NCI-H128 (cell line): ENCODE measurements around the gene ARL15.

Experiments used
- DNase-seq: peaks from one replicate; lab custom pipeline; 2025; ENCODE audit not compliant: unreplicated experiment; lab: John Stamatoyannopoulos, UW

The ARL15 gene

DNA sequence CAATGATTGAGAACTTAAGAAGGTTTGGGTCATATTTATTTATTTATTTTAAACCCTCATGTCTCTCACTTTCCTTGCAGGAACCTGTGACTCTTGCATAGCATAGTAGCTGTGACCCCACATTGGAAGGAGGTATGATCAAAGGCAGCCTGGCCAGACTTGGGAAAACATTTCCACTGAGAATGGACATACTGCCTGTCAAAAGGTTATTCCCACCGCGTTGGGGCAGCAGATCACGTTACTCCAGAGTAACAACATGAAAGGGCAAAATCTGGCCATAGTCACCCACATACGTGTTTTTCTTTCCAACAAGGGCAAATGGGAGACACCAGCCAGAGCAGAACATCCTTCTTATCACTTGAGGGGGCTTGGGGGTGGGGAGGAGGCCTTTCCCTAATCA lies 95.7 kb downstream of the ARL15 start:
- no peak for DNase-seq

DNA sequence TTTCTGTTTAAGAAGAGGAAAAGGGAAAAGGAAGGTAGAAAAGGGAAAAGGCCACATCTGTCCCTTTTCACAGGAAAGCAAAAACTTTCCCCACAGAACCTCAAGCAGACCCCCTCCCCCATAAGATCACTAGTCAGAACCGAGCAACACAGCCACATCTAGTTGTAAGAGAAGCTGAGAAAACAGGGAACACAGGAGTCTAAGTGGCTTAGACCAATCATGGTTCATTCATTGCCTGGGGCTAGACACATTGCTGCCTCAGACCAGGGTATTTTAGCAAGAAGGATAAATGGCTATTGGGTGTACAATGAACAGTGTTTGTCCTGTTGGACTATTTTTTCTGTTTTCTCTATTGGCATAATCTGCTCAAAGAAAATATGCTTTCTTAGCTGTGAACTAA lies 98.0 kb downstream of the ARL15 start:
- DNase-seq = no peak

DNA sequence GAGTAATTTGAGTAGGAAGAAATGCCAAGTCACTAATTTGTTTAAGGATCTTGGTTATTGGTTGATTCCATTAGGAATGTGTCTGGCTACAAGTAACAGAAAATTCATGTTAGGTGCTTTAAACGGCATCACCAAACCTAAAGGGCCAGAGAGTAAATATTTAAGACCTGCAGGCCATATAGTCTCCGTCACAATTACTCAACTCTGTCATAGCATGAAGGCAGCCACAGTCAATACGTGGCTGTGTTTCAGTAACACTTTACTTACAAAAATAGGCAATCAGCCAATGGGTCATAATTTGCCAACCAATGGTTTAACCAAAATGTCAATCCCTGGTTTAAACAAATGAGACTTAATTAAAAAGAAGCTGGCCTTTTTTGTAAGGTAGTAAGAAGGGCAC lies 98.5 kb downstream of the ARL15 start:
- DNase-seq = no peak

DNA sequence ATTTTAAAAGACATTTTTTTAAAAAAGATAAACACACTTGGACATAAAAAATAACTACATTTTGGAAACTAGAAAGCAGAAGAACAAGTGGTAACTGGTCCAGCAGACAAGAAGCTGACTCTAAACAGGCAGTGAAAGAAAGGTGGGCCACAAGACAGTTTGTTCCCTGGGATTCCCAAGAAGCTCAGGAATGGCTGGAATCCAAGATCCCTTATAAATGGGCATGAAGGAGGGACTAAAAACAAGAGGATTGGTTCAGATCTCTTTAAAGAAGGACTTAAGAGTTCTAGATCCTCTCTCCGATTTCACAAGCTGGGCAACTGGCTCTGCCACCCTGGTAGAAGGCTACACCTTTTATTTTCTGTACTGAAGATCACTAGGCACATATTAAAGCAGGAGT lies 102.8 kb downstream of the ARL15 start:
- DNase-seq = no peak

DNA sequence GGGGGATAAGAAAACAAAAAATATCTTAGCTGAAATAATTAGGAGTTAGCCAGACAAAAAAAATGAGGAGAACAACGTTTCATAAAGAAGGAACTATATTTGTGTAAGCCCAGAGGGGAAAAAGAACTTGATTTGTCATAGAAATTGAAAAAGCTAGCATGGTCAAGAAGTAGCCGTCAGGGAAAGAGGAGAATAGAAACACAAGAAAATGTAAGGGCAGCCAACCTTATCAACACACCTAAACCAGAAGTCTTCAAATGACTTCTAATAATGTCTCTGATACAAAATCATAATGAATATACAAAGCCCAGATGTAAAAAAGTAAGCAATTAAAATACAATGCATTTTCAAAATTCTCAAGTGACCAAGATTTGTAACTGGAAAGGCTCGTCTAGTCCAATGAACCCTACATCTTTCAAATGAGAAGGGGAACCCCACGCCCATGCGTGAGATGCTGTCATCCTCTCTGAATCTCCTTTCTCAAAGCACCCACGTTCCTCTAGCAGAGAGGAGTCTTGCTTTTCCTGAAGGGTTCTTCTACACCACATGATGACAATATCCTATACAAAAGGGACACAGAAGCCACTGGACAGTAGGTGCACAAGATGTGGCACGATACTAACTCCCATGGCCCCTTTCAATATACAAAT lies 103.7 kb downstream of the ARL15 start:
- no peak for DNase-seq

DNA sequence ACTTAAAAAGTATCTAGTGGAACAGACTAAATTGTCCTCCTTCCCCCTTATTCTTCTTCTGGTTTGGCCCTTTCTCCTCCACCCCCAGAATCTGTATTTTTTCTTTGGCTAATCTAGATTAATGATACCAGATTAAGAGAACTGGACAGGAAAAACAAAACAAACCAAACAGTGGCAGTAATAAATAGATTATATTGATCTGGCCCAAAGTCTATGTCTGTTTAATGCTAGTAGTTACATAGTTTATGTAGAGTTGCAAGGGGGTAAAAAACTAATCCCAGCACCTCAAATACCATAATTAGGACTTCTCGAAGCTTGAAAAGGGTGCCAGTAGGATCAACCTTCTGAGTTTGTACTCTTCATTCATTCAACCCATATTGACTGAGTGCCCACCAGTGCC lies 104.5 kb downstream of the ARL15 start:
- DNase-seq = no peak

DNA sequence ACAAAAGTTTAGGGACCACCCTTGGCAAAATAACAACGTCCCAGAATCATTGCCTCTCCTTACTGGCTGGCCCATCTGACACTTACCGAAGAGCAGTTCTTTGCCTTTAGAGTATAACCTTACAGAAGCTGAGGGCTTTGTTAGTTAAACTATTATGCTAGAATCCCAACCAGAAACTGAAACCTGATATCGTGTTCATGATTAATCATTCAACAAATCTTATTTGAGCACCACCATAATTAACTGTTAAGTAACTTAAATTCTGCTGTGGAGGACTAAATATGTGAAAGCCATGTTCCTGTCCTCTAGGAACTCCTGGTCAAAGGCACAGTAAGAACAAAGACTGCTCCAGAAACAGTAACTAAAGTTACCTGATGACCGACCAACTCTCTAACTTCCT lies 104.9 kb downstream of the ARL15 start:
- DNase-seq = no peak

DNA sequence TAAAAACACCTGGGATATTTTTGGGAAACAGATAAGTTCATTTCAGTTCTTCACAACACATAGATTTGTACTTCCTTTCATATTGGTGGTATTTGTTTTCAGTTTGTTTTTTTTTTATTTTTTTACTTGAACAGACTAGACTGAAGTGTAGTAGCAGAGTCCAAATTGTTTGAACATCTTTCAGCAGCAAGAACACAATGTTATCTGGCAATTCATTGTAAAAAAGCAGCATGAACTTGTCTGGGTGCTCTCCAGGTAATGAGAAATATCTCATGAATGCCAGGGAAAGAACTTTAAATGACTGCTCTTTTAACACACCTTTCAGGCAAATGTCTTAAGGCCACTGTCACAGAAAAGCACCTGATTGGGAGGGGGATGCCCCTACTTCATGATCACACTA lies 113.4 kb downstream of the ARL15 start:
- DNase-seq = no peak

DNA sequence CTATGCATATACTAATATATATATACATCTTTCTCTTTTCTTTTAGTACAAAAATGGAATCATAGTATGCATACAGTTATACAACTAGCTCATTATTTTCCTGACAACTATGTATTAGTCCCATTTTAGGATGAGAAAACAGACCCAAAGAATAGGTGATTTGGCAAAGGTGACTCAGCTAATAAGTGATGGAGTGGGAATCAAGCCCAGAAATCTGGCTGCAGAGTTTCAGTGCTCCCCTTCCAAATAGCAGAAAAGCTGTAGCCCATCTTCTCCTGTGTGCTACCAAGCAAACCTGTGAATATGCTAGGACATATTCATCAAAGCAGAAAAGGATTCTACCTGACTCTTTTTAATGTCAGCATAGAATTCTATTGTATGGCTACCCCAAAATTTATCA lies 114.7 kb downstream of the ARL15 start:
- no peak for DNase-seq

DNA sequence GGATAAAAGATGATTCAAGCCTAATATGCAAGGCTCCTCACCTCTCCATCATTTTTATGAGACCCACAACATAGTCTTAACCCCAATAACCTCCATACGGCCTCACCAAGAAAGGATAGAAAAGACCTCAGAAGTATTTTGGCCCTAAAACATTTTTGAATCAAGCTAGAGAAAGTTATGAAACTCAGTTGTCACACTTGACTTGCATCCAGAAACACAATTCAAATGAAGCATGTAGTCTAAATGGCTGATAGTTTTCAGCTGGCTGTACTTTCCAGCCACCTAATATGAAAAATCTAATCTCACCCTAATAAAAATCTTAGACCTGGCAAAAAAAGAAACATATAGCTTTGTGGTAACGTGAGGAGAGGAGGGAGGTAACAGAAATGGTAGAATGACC lies 116.1 kb downstream of the ARL15 start:
- no peak for DNase-seq

DNA sequence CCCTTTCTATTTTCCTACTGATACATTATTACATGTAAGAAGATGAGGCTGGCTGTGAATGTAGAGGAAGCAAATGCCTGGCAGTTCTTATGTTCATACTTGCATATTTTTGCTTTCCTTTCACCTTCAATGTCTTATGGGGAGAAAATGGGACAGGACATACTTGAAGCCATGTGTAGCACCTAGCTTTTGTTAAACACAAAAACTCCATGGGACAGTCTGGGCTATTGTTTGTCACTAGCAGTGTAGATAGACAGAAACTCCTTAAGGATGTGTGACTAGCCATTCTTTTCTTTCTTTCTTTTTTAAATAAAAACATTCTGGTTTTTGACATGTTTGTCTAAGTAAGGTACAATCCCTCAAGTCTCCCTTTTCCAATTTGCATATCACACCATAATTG lies 122.7 kb downstream of the ARL15 start:
- no peak for DNase-seq

DNA sequence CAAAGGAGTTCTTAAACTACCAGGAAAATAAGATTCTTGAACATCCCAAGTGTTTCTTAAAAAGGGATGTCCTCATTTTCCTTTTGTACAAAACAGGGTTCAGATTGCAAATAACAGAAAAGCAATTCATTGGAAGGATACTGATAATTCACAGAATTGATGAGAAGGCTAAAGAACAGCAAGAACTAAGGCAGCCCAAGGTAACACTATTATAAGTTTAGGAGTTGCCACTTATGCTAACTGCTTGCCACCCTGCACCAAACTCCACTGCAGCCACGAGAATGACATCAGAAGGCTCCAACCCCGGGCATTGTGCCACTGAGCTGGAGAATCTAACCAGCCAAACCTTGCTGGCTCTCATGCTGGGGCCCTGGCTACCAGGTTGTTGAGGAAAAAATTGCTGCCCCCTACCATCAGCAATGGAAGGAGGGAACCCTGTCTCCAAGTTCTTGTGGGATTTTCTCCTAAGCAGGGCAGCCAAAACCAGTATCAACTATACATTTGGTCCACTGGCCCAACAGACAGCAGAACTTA lies 123.4 kb downstream of the ARL15 start:
- DNase-seq = no peak

DNA sequence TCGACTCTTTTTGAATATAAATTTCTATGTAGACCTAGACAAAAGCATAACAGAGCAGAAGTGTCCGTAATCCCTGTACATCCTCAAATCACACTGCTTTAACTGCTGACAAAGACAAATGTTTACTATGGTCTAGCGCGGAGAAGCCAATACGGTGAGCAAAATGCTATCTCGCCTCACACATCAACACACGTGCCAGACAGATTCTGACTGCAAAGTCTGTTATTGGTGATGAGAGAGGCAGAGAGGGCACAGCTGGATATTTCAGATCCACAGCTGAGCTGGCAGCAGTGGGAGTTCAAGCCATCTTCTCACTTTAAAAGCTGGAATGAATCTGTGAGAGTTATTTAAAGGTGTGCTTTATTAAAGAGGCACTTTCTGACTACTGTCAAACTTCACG lies 124.3 kb downstream of the ARL15 start:
- DNase-seq = no peak

DNA sequence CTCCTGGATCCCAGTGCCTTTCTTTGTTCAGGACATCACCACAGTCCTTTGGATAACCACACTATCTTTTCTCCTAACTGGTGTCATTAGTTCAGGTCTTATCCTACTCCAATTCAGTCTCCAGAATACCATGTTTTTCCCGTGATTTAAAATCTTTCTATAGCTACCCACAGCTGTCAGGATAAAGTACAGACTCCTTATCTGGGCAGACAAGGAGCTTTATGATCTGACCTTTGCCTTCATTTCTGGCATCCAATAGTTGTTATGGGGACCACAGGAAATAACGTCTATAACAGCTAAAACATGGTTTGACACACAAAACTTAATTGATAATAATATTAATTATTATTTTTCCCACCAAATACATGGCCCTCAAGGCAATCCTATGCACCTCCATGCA lies 125.6 kb downstream of the ARL15 start:
- DNase-seq = no peak

DNA sequence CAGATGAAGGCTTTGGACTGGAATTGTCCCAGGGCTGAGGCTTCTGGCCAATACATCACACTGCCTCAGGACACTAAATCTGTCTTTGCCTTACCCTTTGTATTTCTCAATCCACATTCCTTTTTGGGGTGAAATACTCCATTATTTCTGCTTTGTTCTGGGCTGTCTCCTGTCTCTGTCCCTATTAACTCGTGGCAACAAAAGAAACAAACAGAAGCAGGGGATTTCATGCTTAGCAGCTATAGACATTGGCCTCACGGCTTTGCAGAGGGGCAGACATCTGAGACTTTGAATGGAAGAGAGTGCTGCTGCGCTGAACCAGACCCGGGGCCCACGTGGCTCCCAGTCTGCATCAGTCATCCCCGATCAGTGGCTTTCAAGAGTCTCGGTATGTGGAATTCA lies 129.7 kb downstream of the ARL15 start:
- DNase-seq = no peak

DNA sequence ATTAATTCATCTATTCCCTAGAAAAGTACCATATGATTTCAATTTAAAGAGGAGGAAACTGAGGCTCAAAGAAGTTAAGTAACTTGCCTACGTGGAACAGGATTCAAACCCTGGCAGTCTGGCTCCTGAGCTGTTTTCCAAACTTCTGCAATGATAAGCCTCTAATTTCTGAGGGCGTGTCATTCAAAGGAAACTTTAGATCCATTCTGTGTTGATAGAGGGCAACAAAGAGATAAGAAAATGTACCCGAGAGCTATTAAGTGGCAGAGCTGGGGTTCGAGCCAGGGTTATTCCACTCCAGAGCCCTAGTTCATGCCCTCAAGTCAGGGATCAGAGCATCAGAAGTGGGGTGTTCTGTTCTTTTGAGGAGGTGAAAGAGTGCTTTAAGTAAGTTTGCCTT lies 131.4 kb downstream of the ARL15 start:
- no peak for DNase-seq

DNA sequence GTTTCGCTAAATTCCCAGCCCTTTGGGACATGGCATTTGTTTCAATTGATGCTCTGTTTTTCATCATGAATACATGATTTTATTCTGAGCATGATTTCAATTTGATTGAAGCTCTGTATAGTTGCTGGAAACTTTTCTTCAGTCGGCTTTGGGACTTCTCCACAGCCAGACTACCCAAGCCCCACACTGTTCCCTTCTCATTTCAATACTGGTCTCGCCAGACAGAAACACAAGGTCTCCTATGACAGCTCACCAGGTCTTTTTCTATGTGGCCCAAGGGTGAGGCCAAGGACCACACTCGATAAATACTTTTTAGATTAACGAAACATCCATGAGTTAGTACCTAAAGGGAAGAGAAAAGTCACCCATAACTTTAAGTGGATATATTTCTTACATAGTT lies 132.2 kb downstream of the ARL15 start:
- DNase-seq = no peak

DNA sequence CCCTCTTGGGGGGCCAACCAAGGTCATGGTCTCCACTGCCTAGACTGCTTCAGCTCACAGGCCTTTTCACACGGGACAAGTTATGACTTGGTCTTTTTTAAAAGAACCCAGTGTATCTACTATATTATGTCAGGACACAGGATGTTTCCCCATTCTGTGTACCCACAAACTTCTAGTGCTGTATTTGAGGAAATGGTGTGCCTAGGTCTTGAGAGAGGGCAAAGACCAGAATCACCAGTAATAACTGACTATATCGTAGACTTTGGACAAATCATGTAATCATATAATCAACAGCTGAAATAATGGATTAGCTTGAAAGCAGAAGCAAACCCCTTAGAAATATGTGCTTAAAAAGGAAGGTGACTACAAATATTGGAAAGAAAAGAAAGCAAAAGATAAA lies 133.3 kb downstream of the ARL15 start:
- no peak for DNase-seq

DNA sequence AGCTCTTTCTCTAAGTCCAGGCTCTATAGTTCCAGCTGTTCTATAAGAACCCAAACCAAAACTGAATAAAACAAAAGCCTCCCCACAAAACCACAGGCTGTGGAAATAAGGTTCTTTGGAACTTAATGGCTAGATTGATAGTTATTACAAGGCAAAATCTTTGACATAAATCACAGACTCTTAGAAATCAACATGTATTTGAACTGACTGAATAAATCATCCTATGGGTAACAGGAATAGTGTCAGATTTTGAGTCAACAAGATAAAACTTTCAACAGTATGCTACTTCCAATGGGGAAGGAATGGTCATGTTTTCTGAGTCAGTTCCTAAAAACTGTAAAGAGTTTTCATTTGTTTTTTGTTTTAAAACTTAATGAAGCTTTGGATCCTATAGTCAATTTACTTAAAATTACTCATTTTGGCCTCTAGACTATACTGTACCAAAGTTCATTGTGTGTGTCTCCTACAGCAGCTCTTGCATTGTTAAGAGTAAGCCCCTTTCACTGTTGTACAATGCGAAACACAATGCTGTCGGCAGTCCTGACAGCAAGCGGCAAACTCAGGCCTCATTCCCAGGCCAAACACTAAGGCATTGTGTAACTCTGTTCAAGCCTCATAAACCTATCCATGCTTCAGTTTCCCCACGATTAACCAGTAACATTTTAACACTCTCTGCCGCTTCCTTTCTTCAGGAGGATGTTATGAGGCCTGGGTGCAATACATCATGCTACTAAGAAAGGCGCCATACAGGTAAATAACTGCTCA lies 134.1 kb downstream of the ARL15 start:
- DNase-seq = no peak

DNA sequence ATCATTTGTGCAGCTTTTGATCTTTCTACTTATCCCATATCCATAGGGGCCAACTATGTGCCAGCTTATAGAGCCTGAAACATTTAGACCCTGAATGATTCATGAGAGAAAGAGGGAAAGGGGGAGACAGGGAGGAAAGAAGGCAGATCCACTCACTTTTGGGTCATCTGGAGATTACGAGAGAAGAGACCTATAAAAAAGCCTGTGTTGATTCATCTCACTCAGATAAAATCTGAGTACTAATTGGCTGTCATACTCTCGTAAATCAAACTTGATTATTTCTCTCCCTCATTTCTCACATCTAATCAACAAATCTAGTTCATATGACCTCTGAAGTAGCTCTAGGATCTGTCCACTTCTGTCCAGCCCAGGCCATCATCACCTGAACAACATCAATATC lies 137.1 kb downstream of the ARL15 start:
- DNase-seq = no peak

DNA sequence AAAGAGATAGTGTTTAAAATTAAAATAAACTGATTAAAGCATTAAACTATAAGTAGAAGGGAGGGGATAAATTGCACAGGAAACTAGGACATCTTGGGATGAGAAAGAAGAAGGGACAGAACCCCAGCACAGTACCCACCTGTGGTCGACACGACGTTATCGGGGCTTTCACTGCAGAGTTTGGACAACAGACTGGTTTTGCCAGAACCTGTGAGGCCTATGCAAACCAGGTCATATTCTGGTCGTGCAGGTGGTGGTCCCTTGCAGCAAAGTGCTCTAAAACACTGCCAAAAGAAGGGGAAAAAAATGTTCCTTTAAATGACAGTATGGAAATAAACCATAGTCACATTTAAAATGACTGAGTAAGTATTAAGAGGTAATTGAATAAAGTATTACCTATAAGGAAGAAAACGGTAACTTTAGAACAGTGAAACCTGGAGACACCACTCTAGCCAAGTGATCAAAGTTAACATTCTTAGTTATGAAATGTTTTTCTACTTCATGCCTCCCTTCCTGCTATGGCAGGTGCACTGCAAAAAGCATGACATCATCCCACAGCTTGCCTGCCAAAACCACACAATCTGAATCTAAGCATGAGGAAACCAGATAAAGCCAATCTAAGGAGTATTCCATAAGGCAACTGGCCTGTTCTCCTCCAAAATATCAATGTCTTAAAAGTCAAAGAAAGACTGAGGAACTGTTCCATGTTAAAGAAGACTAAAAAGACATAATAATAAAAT lies 138.6 kb downstream of the ARL15 start:
- DNase-seq = no peak

DNA sequence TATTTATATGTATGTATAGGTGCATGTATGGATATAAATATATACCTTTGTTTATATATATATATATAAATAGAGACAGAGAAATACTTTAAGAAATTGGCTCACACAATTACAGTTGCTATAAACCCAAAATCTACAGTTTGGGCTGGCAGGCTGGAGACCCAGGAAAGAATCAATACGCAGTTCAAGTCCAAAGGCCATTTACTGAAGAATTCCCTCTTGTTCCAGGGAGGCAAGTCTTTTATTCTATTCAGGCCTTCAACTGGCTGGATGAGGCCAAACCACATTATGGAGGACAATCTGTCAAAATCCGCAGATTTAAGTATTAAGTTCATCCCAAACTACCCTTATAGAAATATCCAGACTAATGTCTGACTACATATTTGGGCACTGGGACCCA lies 144.7 kb downstream of the ARL15 start:
- no peak for DNase-seq
